Posterior cingulate gyrus (tissue), 11 donors: Measurements from ENCODE around the gene ZNF689.
"Not testable (repeated sequence)": the region's sequence is repeated elsewhere in the genome, so short reads cannot be mapped to it uniquely, and the experiment has no call there.

Source experiments
- DNase-seq, 10 donors: peaks; one replicate each; pipeline versions ENCODE4 v3.0.0 to v3.0.0-alpha.2; 2020 to 2021; ENCODE audit warnings: mixed read lengths in 3 of 10
- intact Hi-C: fragments of 100-400 bp; cut with DNase I; formaldehyde crosslinking; loops from one replicate; pipeline ENCODE4 v1.15.1; 2023

The ZNF689 gene

GRCh38 chr16:30604316-30604947, 5.8 kb downstream of the ZNF689 start:
- DNase-seq: peak in 1 of 10 donors; percentile 63
- intact Hi-C loops: no loop called here

- no peak for DNase-seq
- intact Hi-C loops: no loop called here
Measured at GRCh38 chr16:30603945-30604315, 6.3 kb downstream of the ZNF689 start.

GRCh38 chr16:30602616-30603277, 7.4 kb downstream of the ZNF689 start:
- intact Hi-C loops: no loop called here
- peak in 1 of 10 donors; percentile 27 for DNase-seq

GRCh38 chr16:30601966-30602365, 8.2 kb downstream of the ZNF689 start:
- DNase-seq: no peak
- intact Hi-C loops: no loop called here

- DNase-seq: no peak
- intact Hi-C loops: no loop called here
Measured at GRCh38 chr16:30600929-30601328, 9.3 kb downstream of the ZNF689 start.

- DNase-seq: no peak
- intact Hi-C loops: no loop called here
Measured at GRCh38 chr16:30600215-30600614, 10.0 kb downstream of the ZNF689 start.

- intact Hi-C loops: no loop called here
Measured at GRCh38 chr16:30592871-30593270, 17.3 kb downstream of the ZNF689 start.

GRCh38 chr16:30590869-30591268, 19.3 kb downstream of the ZNF689 start:
- DNase-seq, intact Hi-C loops: not testable (repeated sequence)

More at GRCh38 chr16:30592871-30593270, 17.3 kb downstream of the ZNF689 start:
- no peak for DNase-seq

- DNase-seq: not testable (repeated sequence)
- intact Hi-C loops: loop anchor here (5.0 kb wide), 1 partner anchor 38 kb away; no protein-coding TSS in a partner anchor
Measured at GRCh38 chr16:30589582-30589981, 20.6 kb downstream of the ZNF689 start.

- DNase-seq: peak in 2 of 10 donors; percentile 5 to 8
- intact Hi-C loops: loop anchor here (5.0 kb wide), 1 partner anchor 39 kb away; no protein-coding TSS in a partner anchor
Measured at GRCh38 chr16:30588651-30589050, 21.5 kb downstream of the ZNF689 start.

- intact Hi-C loops: loop anchor here (5.0 kb wide), 1 partner anchor 42 kb away; no protein-coding TSS in a partner anchor
- peak; percentile 92 to 99 (median 96) for DNase-seq
Measured at GRCh38 chr16:30585400-30586191, 24.6 kb downstream of the ZNF689 start, which contains the start of gene ZNF785. Gene ZNF785 (minus strand): TSS chr16:30585697. CDS start chr16:30585611, 86 bp downstream.

- intact Hi-C loops: loop anchor here (5.0 kb wide), 1 partner anchor 42 kb away; no protein-coding TSS in a partner anchor
Measured at GRCh38 chr16:30585022-30585399, 25.2 kb downstream of the ZNF689 start.

GRCh38 chr16:30582611-30583340, 27.4 kb downstream of the ZNF689 start:
- intact Hi-C loops: no loop called here
- DNase-seq: peak in 2 of 10 donors; percentile 62 to 71

More at GRCh38 chr16:30585022-30585399, 25.2 kb downstream of the ZNF689 start:
- DNase-seq: peak in 1 of 10 donors; percentile 81

- peak in 1 of 10 donors; percentile 40 for DNase-seq
- intact Hi-C loops: no loop called here
Measured at GRCh38 chr16:30581457-30581856, 28.7 kb downstream of the ZNF689 start.

- intact Hi-C loops: loop anchor here (5.0 kb wide), 1 partner anchor 78 kb away; the partner anchor contains the start of gene PRR14
- DNase-seq: no peak
Measured at GRCh38 chr16:30574678-30575077, 35.5 kb downstream of the ZNF689 start.

GRCh38 chr16:30571445-30572322, 38.5 kb downstream of the ZNF689 start, which contains the start of gene ZNF688:
Gene ZNF688 (minus strand): TSS chr16:30571714. CDS start chr16:30571629, 85 bp downstream.
- peak; percentile 90 to 99 (median 95) for DNase-seq
- intact Hi-C loops: loop anchor here (1.0 to 5.0 kb wide), 2 partner anchors 13 to 81 kb away; partner anchors contain the start of genes PRR14 and ZNF764

- intact Hi-C loops: loop anchor here (5.0 kb wide), 1 partner anchor 81 kb away; the partner anchor contains the start of gene PRR14
- DNase-seq: peak in 7 of 10 donors; percentile 35 to 89 (median 55)
Measured at GRCh38 chr16:30570636-30571444, 39.3 kb downstream of the ZNF689 start.
